ENCODE data around the gene RILPL2. TPM values are rescaled to one million over a fixed set of nuclear protein-coding genes. Genes with fewer than 3 reads are reported as not detected.
"Not testable (repeated sequence)": the region's sequence is repeated elsewhere in the genome, so short reads cannot be mapped to it uniquely, and the experiment has no call there.

Gene RILPL2
- total RNA-seq, 5 donors from 2014 or later (not counting 1 experiment from before 2014, with no cell fraction given): 6.0 to 10.2 (median 7.1) TPM

DNA sequence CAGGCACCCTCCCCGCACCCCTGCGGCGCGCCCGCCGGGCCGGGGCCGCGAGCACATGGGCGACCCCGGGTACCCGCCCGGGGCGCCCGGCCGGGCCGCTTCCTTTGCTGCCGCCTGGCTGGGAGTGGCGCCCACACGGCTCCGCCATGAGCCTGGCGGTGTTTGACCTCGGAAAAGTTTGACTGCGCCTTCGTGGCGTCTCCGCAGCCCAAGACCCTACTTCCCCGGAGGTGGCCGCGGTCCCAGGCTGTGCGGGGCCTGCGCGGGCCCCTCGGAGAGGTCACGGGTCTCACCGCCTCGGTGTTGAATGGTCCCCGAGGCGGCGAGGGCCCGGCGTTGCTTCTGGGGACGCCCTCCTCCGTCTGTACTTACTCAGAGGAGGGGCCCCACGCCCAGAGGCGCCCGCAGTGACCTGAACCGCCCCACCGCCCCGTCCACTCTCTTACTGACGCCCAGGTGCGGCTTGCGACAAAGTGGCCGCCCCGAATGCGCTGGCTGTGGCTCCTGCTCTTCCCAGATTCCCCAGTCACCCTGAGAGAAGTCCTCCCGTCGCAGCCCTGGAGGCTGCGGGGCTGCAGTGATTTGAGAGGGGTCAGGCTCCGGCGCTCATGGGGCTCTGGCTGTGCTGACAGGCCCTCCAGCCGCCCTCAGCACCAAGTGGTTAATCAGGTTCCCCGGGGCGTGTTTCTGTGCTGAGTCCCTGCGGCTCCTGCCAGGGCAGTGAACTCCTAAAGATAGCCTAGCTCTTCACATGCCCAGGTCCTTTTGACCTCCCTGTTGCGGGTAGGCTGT is 46.7 kb downstream of the RILPL2 start:
- Histone ChIP-seq H3K36me3 (ENCODE audit: control insufficient read depth in 2 of 2, extremely low read depth in 1 of 2, insufficient read depth in 1 of 2, low read length in 1 of 2) (peaks cover 5 to 21% of the 10 kb centered on the region in 2 donors), H3K4me3 (ENCODE audit: control insufficient read depth in 1 of 2, extremely low read depth in 1 of 2, low read length in 1 of 2) (peak overlapping the region; percentile 49 to 67), H3K27ac (ENCODE audit: low read length) (peak overlapping the region; percentile 55), H3K9me3 (no peaks in the 10 kb centered on the region), H3K27me3 (replicated peaks in 1 of 2; ENCODE audit: control insufficient read depth in 2 of 2, extremely low read depth in 1 of 2, insufficient read depth in 2 of 2, low read length in 1 of 2) (no peaks in the 10 kb centered on the region), H3K4me1 (ENCODE audit: control insufficient read depth in 1 of 2, extremely low read depth in 1 of 2, insufficient read depth in 2 of 2, low read length in 2 of 2) (peaks cover 17 to 32% of the 10 kb centered on the region in 2 experiments)
- peak; percentile 6 to 26 (median 24) for ATAC-seq (replicated peaks in 1 of 4)
- Mint-ChIP-seq H3K4me3 (peak overlapping the region; percentile 82 to 87 (median 87)), H3K27me3 (no peaks in the 10 kb centered on the region), H3K4me1 (peaks cover 30 to 46% (median 44%) of the 10 kb centered on the region in 3 donors), H3K36me3 (peaks cover 14% of the 10 kb centered on the region), H3K27ac (peak overlapping the region; percentile 88 to 92), H3K9me3 (no peaks in the 10 kb centered on the region)
- WGBS (ENCODE audit: insufficient coverage): 14% methylated on average over 65 of the region's 66 CpGs
- POLR2A ChIA-PET: no interaction called here
- CTCF ChIA-PET: no interaction called here
- peak in 10 of 35 experiments; percentile 7 to 39 (median 22) for DNase-seq

DNA sequence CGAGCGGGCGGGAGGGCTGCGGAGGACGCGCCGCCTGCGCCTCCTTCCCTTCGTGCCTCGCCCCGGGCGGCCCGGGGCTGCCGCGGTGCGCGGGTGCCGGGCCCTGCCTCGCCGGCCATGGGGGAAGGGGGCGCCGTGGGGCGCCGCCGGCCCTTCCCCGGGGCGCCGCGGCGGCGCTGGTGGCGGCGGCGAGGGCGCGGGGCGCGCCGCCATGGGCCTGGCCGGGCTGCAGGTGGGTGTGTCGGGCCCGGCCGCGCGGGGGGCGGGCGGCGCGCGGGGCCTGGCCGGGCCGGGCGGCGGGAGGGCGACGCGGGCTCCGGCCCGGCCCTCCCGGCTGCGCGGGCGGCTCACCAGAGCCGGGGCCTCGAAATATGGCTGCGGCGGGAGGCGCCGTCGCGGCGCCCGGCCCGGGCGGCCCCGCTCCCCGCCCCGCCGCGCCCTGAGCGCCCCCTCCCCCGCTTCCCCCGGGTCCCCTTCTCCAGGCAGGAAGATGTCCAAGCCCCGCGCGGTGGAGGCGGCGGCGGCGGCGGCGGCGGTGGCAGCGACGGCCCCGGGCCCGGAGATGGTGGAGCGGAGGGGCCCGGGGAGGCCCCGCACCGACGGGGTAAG is 47.4 kb downstream of the RILPL2 start:
- Mint-ChIP-seq H3K36me3 (peaks cover 11% of the 10 kb centered on the region), H3K4me3 (peak overlapping the region in 1 of 3 donors; percentile 87), H3K27me3 (no peaks in the 10 kb centered on the region), H3K27ac (no peak overlapping the region), H3K4me1 (peaks cover 33 to 47% (median 43%) of the 10 kb centered on the region in 3 donors), H3K9me3 (no peaks in the 10 kb centered on the region)
- no peaks in the 10 kb centered on the region for H3K9me3 ChIP-seq
- peaks cover 19 to 38% of the 10 kb centered on the region in 2 experiments for H3K4me1 ChIP-seq (ENCODE audit: control insufficient read depth in 1 of 2, extremely low read depth in 1 of 2, insufficient read depth in 2 of 2, low read length in 2 of 2)
- H3K27me3 ChIP-seq (replicated peaks in 1 of 2; ENCODE audit: control insufficient read depth in 2 of 2, extremely low read depth in 1 of 2, insufficient read depth in 2 of 2, low read length in 1 of 2): no peaks in the 10 kb centered on the region
- DNase-seq (peak in 4 of 35 experiments; percentile 5 to 39 (median 12)), ATAC-seq (replicated peaks in 1 of 4) (peak in 2 of 4 experiments; percentile 55 to 56)
- ChIA-PET CTCF (no interaction called here), POLR2A (interaction anchor here in 1 of 2 donors (0.5 kb wide), 1 partner anchor 453 kb away, joined by 4 read pairs; no protein-coding TSS in a partner anchor)
- no peak overlapping the region for H3K27ac ChIP-seq (ENCODE audit: low read length)
- peaks cover 5 to 16% of the 10 kb centered on the region in 2 donors for H3K36me3 ChIP-seq (ENCODE audit: control insufficient read depth in 2 of 2, extremely low read depth in 1 of 2, insufficient read depth in 1 of 2, low read length in 1 of 2)
- WGBS (ENCODE audit: insufficient coverage): under 1% methylated on average over 75 of the region's 102 CpGs
- H3K4me3 ChIP-seq (ENCODE audit: control insufficient read depth in 1 of 2, extremely low read depth in 1 of 2, low read length in 1 of 2): peak overlapping the region in 1 of 2 donors; percentile 49

GRCh38 chr12:123388177-123388950 is 48.1 kb downstream of the RILPL2 start:
- peak; percentile 45 to 85 (median 67) for DNase-seq
- H3K4me3 ChIP-seq (ENCODE audit: control insufficient read depth in 1 of 2, extremely low read depth in 1 of 2, low read length in 1 of 2): peak overlapping the region; percentile 80 to 94
- peaks cover 5 to 16% of the 10 kb centered on the region in 2 donors for H3K36me3 ChIP-seq (ENCODE audit: control insufficient read depth in 2 of 2, extremely low read depth in 1 of 2, insufficient read depth in 1 of 2, low read length in 1 of 2)
- ChIA-PET CTCF (no interaction called here), POLR2A (interaction anchor here in 1 of 2 donors (0.5 kb wide), 1 partner anchor 453 kb away, joined by 4 read pairs; no protein-coding TSS in a partner anchor)
- Mint-ChIP-seq H3K4me3 (peak overlapping the region; percentile 79 to 85 (median 81)), H3K27me3 (no peaks in the 10 kb centered on the region), H3K4me1 (peaks cover 40 to 52% (median 46%) of the 10 kb centered on the region in 3 donors), H3K27ac (peak overlapping the region; percentile 85 to 88), H3K9me3 (no peaks in the 10 kb centered on the region), H3K36me3 (peaks cover 11% of the 10 kb centered on the region)
- ATAC-seq (replicated peaks in 1 of 4): peak; percentile 71 to 78 (median 73)
- H3K4me1 ChIP-seq (ENCODE audit: control insufficient read depth in 1 of 2, extremely low read depth in 1 of 2, insufficient read depth in 2 of 2, low read length in 2 of 2): peaks cover 19 to 42% of the 10 kb centered on the region in 2 experiments
- WGBS (ENCODE audit: insufficient coverage): 0% methylated on average over 26 of the region's 52 CpGs
- H3K27ac ChIP-seq (ENCODE audit: low read length): peak overlapping the region; percentile 73
- H3K27me3 ChIP-seq (replicated peaks in 1 of 2; ENCODE audit: control insufficient read depth in 2 of 2, extremely low read depth in 1 of 2, insufficient read depth in 2 of 2, low read length in 1 of 2): no peaks in the 10 kb centered on the region
- no peaks in the 10 kb centered on the region for H3K9me3 ChIP-seq

DNA sequence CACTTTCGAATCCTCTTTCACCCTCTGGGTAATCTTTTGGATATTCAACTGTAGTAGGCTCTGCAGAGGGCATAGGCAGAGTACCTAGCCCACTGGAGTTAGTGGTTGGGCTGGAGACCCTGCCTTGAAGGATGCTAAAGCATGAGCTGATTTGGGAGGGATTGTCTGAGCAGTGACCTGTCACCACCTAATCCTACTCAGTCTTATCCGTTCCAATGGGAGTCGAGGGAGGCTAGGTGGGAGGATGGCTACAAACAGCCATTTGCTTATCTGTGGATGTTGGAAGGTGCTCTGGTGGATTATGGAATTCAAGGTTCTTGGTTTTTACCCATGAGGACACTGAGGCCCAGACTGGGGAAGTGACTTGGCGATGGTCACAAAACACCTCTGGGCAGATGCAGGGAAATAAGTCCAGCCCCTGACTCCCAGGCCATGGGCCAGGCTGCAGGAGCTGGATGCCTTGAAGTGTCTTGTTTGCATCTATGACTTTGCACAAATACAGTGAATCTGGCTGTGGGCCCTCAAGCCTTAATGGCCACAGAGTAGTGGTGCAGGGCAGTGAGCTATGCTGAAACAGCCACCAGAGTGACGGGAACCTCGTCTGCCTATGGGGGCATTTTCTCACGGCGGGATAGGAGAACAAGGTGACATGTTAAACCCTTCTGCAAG is 48.8 kb downstream of the RILPL2 start:
- Mint-ChIP-seq H3K9me3 (no peaks in the 10 kb centered on the region), H3K4me3 (peak overlapping the region; percentile 79 to 85 (median 81)), H3K36me3 (peaks cover 9% of the 10 kb centered on the region), H3K4me1 (peaks cover 42 to 48% (median 42%) of the 10 kb centered on the region in 3 donors), H3K27ac (peak overlapping the region; percentile 85 to 88), H3K27me3 (no peaks in the 10 kb centered on the region)
- H3K4me3 ChIP-seq (ENCODE audit: control insufficient read depth in 1 of 2, extremely low read depth in 1 of 2, low read length in 1 of 2): peak overlapping the region; percentile 80 to 94
- 100% methylated on average over 1 of the region's 8 CpGs for WGBS (ENCODE audit: insufficient coverage)
- ATAC-seq (replicated peaks in 1 of 4): no peak
- no peaks in the 10 kb centered on the region for H3K27me3 ChIP-seq (replicated peaks in 1 of 2; ENCODE audit: control insufficient read depth in 2 of 2, extremely low read depth in 1 of 2, insufficient read depth in 2 of 2, low read length in 1 of 2)
- H3K9me3 ChIP-seq: no peaks in the 10 kb centered on the region
- POLR2A ChIA-PET: interaction anchor here in 1 of 2 donors (0.7 kb wide), 1 partner anchor 479 kb away, joined by 3 read pairs; no protein-coding TSS in a partner anchor
- CTCF ChIA-PET: interaction anchor here in 1 of 2 donors (1.5 kb wide), 1 partner anchor 21 kb away, joined by 5 read pairs; no protein-coding TSS in a partner anchor
- no peak for DNase-seq
- peaks cover 5 to 15% of the 10 kb centered on the region in 2 donors for H3K36me3 ChIP-seq (ENCODE audit: control insufficient read depth in 2 of 2, extremely low read depth in 1 of 2, insufficient read depth in 1 of 2, low read length in 1 of 2)
- H3K27ac ChIP-seq (ENCODE audit: low read length): peak overlapping the region; percentile 73
- H3K4me1 ChIP-seq (ENCODE audit: control insufficient read depth in 1 of 2, extremely low read depth in 1 of 2, insufficient read depth in 2 of 2, low read length in 2 of 2): peaks cover 19 to 44% of the 10 kb centered on the region in 2 experiments

DNA sequence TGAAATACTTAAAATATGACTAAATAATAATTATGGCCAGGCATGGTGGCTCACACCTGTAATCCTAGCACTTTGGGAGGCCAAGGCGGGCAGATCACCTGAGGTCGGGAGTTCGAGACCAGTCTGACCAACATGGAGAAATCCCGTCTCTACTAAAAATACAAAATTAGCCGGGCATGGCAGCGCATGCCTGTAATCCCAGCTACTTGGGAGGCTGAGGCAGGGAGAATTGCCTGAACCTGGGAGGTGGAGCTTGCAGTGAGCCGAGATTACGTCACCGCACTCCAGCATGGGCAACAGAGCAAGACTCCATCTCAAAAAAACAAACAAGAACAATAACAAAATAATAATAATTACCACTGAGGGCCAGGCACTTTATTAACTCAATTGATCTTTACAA is 50.9 kb downstream of the RILPL2 start:
- not testable (repeated sequence) for H3K36me3 Mint-ChIP-seq; H3K4me3 Mint-ChIP-seq; ATAC-seq (replicated peaks in 1 of 4); H3K36me3 ChIP-seq (ENCODE audit: control insufficient read depth in 2 of 2, extremely low read depth in 1 of 2, insufficient read depth in 1 of 2, low read length in 1 of 2); H3K9me3 ChIP-seq; H3K27ac Mint-ChIP-seq; H3K27ac ChIP-seq (ENCODE audit: low read length); H3K4me3 ChIP-seq (ENCODE audit: control insufficient read depth in 1 of 2, extremely low read depth in 1 of 2, low read length in 1 of 2); H3K9me3 Mint-ChIP-seq; H3K27me3 Mint-ChIP-seq; H3K27me3 ChIP-seq (replicated peaks in 1 of 2; ENCODE audit: control insufficient read depth in 2 of 2, extremely low read depth in 1 of 2, insufficient read depth in 2 of 2, low read length in 1 of 2); DNase-seq
- ChIA-PET CTCF (interaction anchor here (0.6 to 1.4 kb wide), 4 partner anchors 9 to 1544 kb away, joined by 3 to 5 read pairs (median 4); no protein-coding TSS in a partner anchor), POLR2A (interaction anchor here in 1 of 2 donors (0.6 kb wide), 1 partner anchor 35 kb away, joined by 3 read pairs; no protein-coding TSS in a partner anchor)
- 90% methylated on average over 2 of the region's 9 CpGs for WGBS (ENCODE audit: insufficient coverage)
- H3K4me1 Mint-ChIP-seq: peaks cover 26 to 32% (median 32%) of the 10 kb centered on the region in 3 donors
- peaks cover 19 to 39% of the 10 kb centered on the region in 2 experiments for H3K4me1 ChIP-seq (ENCODE audit: control insufficient read depth in 1 of 2, extremely low read depth in 1 of 2, insufficient read depth in 2 of 2, low read length in 2 of 2)
